ENCODE measurements around the gene R3HDM4. TPM values are rescaled to one million over a fixed set of nuclear protein-coding genes. Genes with fewer than 3 reads are reported as not detected.

Gene R3HDM4
- total and polyA plus RNA-seq, 10 of the 15 experiments (the other 5 are each of a cell fraction or from before 2014, with no cell fraction given): 1.3 to 65.8 (median 27.7) TPM

- TF ChIP-seq BCL3 (IDR thresholded peaks at IDR 0.05; ENCODE audit: borderline replicate concordance, insufficient read depth, low read depth, low read length, poor library complexity, severe bottlenecking) (no peak), BRCA1 (IDR thresholded peaks at IDR 0.05; ENCODE audit: low read depth, low read length) (no peak), TAF1 (IDR thresholded peaks at IDR 0.05; ENCODE audit: borderline replicate concordance, low read depth, low read length) (no peak), CEBPZ (IDR thresholded peaks at IDR 0.05; ENCODE audit: low read depth, low read length) (no peak), MYB (IDR thresholded peaks at IDR 0.05; ENCODE audit: borderline replicate concordance, low read depth, low read length) (no peak), PAX8 (IDR thresholded peaks at IDR 0.05) (no peak), SP1 (IDR thresholded peaks at IDR 0.05; ENCODE audit: low read depth, low read length) (no peak), MEF2A (IDR thresholded peaks at IDR 0.05; ENCODE audit: insufficient read depth, low read depth, low read length) (no peak), SRF (IDR thresholded peaks at IDR 0.05; ENCODE audit: low read depth in 2 of 2, low read length in 2 of 2) (no peak), ESRRA (IDR thresholded peaks at IDR 0.05; ENCODE audit: low read length) (no peak), ZNF622 (IDR thresholded peaks at IDR 0.05) (no peak), CREM (IDR thresholded peaks at IDR 0.05; ENCODE audit: low read depth) (0 out of 2 replicates have a peak, but pooled peaks have one; percentile 11), SKIL (IDR thresholded peaks at IDR 0.05; ENCODE audit: low read depth, poor library complexity, severe bottlenecking) (no peak), BMI1 (IDR thresholded peaks at IDR 0.05; ENCODE audit: borderline replicate concordance) (0 out of 2 replicates have a peak, but pooled peaks have one; percentile 23), PML (IDR thresholded peaks at IDR 0.05; ENCODE audit: low read length) (no peak), HDAC6 (IDR thresholded peaks at IDR 0.05; ENCODE audit: unreplicated experiment) (no peak), CTCF (IDR thresholded peaks at IDR 0.05 in 2 of 3, conservative IDR thresholded peaks at IDR 0.05 in 1 of 3; ENCODE audit: control insufficient read depth in 2 of 3, extremely low read depth in 1 of 3, insufficient read depth in 1 of 3, low read depth in 3 of 3, low read length in 3 of 3) (no peak), NBN (IDR thresholded peaks at IDR 0.05) (0 out of 2 replicates have a peak, but pooled peaks have one; percentile 33), NFYB (IDR thresholded peaks at IDR 0.05; ENCODE audit: insufficient read depth, low read depth, low read length) (no peak), TCF3 (IDR thresholded peaks at IDR 0.05; ENCODE audit: borderline replicate concordance, insufficient read depth, low read depth, low read length) (0 out of 2 replicates have a peak, but pooled peaks have one; percentile 36)
These were observed 19.9 kb upstream of the R3HDM4 start (continued) for GRCh38 chr19:932648-933552.

Data from GM12878 (cell line).